ENCODE data around the gene IFNA10.
"Not testable (repeated sequence)": the region's sequence is repeated elsewhere in the genome, so short reads cannot be mapped to it uniquely, and the experiment has no call there.

The IFNA10 gene

DNA sequence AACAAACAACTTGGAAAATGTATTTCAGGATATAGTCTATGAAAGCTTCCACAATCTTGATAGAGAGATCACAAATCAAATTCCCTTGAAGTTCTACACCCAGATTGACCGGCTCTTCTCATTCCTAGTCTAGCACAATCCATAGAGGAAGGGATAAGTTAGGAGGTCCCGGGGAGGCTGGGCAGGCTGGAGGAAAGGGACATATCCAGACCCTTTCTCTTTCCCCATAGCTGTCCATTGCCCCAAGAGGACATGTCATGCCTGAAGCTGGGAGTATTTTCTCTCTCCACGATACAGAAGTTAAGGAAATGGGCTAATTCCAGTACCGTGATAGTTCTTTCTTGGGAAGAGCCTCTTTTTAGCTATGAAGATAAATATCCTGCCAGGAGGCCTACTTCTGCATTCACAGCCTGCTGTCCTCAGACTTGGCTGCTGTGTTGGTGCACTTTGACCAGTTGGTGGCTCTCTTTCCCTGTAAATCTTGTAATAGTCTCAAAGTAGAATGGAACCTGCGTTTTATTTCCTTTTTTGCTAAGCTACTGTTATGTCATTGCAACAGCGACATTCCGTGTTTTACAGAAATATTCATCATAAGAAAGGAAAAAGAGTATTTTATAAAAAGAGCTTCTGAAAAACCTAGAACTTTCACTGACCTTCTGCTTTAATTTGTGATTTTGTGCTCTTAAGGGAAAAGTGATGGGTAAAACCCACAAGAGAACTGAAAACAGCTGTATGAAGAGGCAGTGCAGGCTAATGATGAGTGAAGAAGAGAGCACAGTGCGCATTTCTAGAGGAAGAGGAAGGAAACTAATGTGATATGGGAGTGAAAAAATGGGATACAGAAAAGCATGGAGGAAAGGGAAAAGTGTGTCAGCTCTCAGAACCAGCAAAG lies 28.8 kb upstream of the IFNA10 start:
- not testable (repeated sequence) for H3K4me3 ChIP-seq (ENCODE audit: low read length)

DNA sequence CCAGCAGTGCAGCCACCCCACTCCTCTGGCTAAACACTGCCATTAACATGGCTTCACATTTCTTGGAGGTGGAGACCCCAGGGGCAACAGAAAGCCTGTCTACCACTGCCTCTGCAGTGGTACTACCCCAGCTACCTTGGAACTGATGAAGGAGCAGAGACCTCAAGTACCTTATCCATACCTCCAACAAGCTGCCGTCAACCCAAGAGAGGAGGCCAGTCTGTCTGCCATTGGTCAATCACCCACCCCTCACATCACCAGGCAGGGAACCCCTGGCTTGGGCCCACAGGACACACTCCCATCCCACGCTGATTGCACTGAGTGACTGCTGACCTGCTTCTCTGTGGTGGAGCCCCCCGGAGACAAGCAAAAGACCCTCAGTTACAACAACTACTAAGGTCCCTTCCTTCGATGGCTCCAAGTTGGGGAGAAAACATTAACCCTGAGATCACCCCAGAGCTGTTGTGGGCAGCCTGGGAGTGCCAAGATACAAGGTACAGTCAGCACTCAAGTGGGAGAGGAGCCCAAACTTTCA lies 27.3 kb upstream of the IFNA10 start:
- Histone ChIP-seq H3K4me2 (ENCODE audit: low read length) (no peak overlapping the region), H3K9ac (ENCODE audit: low read length) (no peak overlapping the region), H3K27ac (ENCODE audit: low read length) (no peak overlapping the region), H2AFZ (ENCODE audit: low read depth, low read length) (no peak overlapping the region), H3K27me3 (ENCODE audit: low read depth, low read length) (peaks cover 29% of the 10 kb centered on the region), H4K20me1 (ENCODE audit: insufficient read depth, low read length) (no peaks in the 10 kb centered on the region; the same call in 1 of the 2 replicates), H3K4me1 (ENCODE audit: low read length) (peaks cover 11% of the 10 kb centered on the region; the same call in 1 of the 2 replicates), H3K4me3 (ENCODE audit: low read length) (no peak overlapping the region), H3K79me2 (ENCODE audit: low read length) (no peaks in the 10 kb centered on the region), H3K9me3 (ENCODE audit: insufficient read depth, low read length) (no peaks in the 10 kb centered on the region), H3K36me3 (replicated peaks; ENCODE audit: low read depth, low read length) (no peaks in the 10 kb centered on the region)
- TF ChIP-seq, protein P1, sequence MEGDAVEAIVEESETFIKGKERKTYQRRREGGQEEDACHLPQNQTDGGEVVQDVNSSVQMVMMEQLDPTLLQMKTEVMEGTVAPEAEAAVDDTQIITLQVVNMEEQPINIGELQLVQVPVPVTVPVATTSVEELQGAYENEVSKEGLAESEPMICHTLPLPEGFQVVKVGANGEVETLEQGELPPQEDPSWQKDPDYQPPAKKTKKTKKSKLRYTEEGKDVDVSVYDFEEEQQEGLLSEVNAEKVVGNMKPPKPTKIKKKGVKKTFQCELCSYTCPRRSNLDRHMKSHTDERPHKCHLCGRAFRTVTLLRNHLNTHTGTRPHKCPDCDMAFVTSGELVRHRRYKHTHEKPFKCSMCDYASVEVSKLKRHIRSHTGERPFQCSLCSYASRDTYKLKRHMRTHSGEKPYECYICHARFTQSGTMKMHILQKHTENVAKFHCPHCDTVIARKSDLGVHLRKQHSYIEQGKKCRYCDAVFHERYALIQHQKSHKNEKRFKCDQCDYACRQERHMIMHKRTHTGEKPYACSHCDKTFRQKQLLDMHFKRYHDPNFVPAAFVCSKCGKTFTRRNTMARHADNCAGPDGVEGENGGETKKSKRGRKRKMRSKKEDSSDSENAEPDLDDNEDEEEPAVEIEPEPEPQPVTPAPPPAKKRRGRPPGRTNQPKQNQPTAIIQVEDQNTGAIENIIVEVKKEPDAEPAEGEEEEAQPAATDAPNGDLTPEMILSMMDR (IDR thresholded peaks at IDR 0.05; ENCODE audit: low read depth, low read length): no peak
- no peak for TF ChIP-seq EZH2phosphoT487 (IDR thresholded peaks at IDR 0.05; ENCODE audit: low read depth)

More for the DNA sequence above, 28.8 kb upstream of the IFNA10 start:
- H3K79me2 ChIP-seq (ENCODE audit: low read length); H2AFZ ChIP-seq (ENCODE audit: low read depth, low read length); H3K9me3 ChIP-seq (ENCODE audit: insufficient read depth, low read length); H3K9ac ChIP-seq (ENCODE audit: low read length); H3K36me3 ChIP-seq (replicated peaks; ENCODE audit: low read depth, low read length); H4K20me1 ChIP-seq (ENCODE audit: insufficient read depth, low read length); H3K27ac ChIP-seq (ENCODE audit: low read length): not testable (repeated sequence)
- H3K4me1 ChIP-seq (ENCODE audit: low read length): peaks cover 20% of the 10 kb centered on the region
- TF ChIP-seq, protein P1 (IDR thresholded peaks at IDR 0.05; ENCODE audit: low read depth, low read length): peak; percentile 78
- peak overlapping the region; percentile 41 for H3K4me2 ChIP-seq (ENCODE audit: low read length)
- peaks cover 38% of the 10 kb centered on the region for H3K27me3 ChIP-seq (ENCODE audit: low read depth, low read length)

DNA sequence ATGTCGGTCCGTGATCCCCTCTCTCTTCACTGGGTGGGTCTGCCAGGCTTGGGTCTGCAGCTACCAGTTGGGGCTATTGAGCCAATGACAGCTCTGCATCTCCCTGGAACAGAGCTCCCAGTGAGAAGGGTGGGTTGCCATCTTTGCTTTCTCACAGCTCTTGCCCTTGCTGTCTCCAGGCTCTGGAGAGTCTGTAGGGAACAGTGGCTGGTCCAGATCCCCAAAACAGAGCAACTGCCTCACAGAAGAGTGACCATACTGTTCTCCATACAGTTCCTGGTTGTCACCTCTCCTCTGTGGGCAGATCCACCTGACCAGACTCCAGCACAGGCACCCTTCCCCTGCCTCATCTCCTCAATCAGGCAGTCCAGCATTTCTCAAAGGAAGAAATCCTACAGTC lies 26.3 kb upstream of the IFNA10 start:
- Histone ChIP-seq H3K9me3 (ENCODE audit: insufficient read depth, low read length) (no peaks in the 10 kb centered on the region), H3K27ac (ENCODE audit: low read length) (no peak overlapping the region), H2AFZ (ENCODE audit: low read depth, low read length) (no peak overlapping the region), H3K4me1 (ENCODE audit: low read length) (peaks cover 11% of the 10 kb centered on the region; the same call in 1 of the 2 replicates), H3K36me3 (replicated peaks; ENCODE audit: low read depth, low read length) (no peaks in the 10 kb centered on the region), H3K9ac (ENCODE audit: low read length) (no peak overlapping the region), H3K4me2 (ENCODE audit: low read length) (no peak overlapping the region), H3K79me2 (ENCODE audit: low read length) (no peaks in the 10 kb centered on the region), H4K20me1 (ENCODE audit: insufficient read depth, low read length) (no peaks in the 10 kb centered on the region; the same call in 1 of the 2 replicates), H3K4me3 (ENCODE audit: low read length) (no peak overlapping the region), H3K27me3 (ENCODE audit: low read depth, low read length) (peaks cover 23% of the 10 kb centered on the region)
- TF ChIP-seq EZH2phosphoT487 (IDR thresholded peaks at IDR 0.05; ENCODE audit: low read depth): no peak
- TF ChIP-seq, protein P1 (IDR thresholded peaks at IDR 0.05; ENCODE audit: low read depth, low read length): no peak

DNA sequence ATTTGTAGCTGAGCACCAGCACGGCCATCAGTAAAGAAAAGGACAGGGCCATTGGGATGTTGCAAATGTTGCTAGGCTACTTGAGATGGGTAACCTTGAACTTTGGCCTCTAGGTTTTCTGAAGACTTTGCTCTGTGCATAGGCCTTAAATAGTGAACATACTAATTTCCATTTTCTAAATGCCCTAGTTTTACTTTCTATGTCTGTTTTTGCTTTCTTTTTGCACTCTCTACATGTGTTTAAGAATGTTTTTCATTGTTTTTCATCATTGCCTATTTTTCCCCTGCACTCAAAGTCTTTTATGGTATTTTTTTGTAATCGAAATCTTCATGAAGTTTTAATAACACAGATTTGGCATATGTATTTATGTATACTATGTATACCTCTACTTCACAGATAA lies 21.2 kb upstream of the IFNA10 start, which contains the start of gene IFNA17:
TSS of gene IFNA17 (minus strand) at position 101 of the 400 bp plus-strand sequence. CDS start at position 52, 49 bp downstream.
- H3K4me2 ChIP-seq (ENCODE audit: low read length): no peak within 1 kb of the TSS
- H3K9ac ChIP-seq (ENCODE audit: low read length): no peak within 1 kb of the TSS
- H3K79me2 ChIP-seq (ENCODE audit: low read length): no peaks in the 10 kb centered on the region
- H3K27ac ChIP-seq (ENCODE audit: low read length): no peak within 1 kb of the TSS
- TF ChIP-seq, protein P1 (IDR thresholded peaks at IDR 0.05; ENCODE audit: low read depth, low read length): no peak
- no peak for TF ChIP-seq EZH2phosphoT487 (IDR thresholded peaks at IDR 0.05; ENCODE audit: low read depth)
- H2AFZ ChIP-seq (ENCODE audit: low read depth, low read length): no peak within 1 kb of the TSS
- H3K36me3 ChIP-seq (replicated peaks; ENCODE audit: low read depth, low read length): no peaks in the 10 kb centered on the region
- no peak within 1 kb of the TSS for H3K4me3 ChIP-seq (ENCODE audit: low read length)
- H3K4me1 ChIP-seq (ENCODE audit: low read length): no peaks in the 10 kb centered on the region
- peaks cover 15% of the 10 kb centered on the region; the same call in 1 of the 2 replicates for H3K27me3 ChIP-seq (ENCODE audit: low read depth, low read length)
- no peaks in the 10 kb centered on the region for H3K9me3 ChIP-seq (ENCODE audit: insufficient read depth, low read length)
- no peaks in the 10 kb centered on the region for H4K20me1 ChIP-seq (ENCODE audit: insufficient read depth, low read length)

DNA sequence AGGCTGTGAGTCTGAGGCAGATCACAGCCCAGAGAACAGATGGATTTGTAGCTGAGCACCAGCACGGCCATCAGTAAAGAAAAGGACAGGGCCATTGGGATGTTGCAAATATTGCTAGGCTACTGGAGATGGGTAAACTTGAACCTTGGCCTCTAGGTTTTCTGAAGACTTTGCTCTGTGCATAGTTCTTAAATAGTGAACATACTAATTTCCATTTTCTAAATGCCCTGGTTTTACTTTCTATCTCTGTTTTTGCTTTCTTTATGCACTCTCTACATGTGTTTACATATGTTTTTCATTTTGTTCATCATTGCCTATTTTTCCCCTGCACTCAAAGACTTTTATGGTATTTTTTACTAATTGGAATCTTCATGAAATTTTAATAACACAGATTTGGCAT lies 10.3 kb upstream of the IFNA10 start, which contains the start of gene IFNA16:
TSS of gene IFNA16 (minus strand) at position 101 of the 400 bp plus-strand sequence. CDS start at position 95, 6 bp downstream.
- not testable (repeated sequence) for H4K20me1 ChIP-seq (ENCODE audit: insufficient read depth, low read length); H3K27ac ChIP-seq (ENCODE audit: low read length); H2AFZ ChIP-seq (ENCODE audit: low read depth, low read length); H3K4me3 ChIP-seq (ENCODE audit: low read length); H3K4me2 ChIP-seq (ENCODE audit: low read length); H3K79me2 ChIP-seq (ENCODE audit: low read length); H3K36me3 ChIP-seq (replicated peaks; ENCODE audit: low read depth, low read length); H3K9ac ChIP-seq (ENCODE audit: low read length); H3K9me3 ChIP-seq (ENCODE audit: insufficient read depth, low read length)
- Histone ChIP-seq H3K27me3 (ENCODE audit: low read depth, low read length) (peaks cover 40% of the 10 kb centered on the region), H3K4me1 (ENCODE audit: low read length) (peaks cover 18% of the 10 kb centered on the region)
